CD14-positive monocyte (primary cell): ENCODE data around the gene SCUBE2. TPM values are rescaled to one million over a fixed set of nuclear protein-coding genes. Genes with fewer than 3 reads are reported as not detected.

ENCODE experiments used
- DNase-seq, 3 donors: peaks; one replicate each; pipeline ENCODE4 v3.0.0-alpha.2; 2011 to 2022
- H2AFZ ChIP-seq: 2 replicates; pipeline ENCODE4 v1.6.0; 2012; ENCODE audit warnings: mild to moderate bottlenecking, low read depth, low read length, inconsistent platforms; ENCODE audit not compliant: insufficient read depth, poor library complexity, severe bottlenecking
- H3K27ac ChIP-seq, 2 donors: 1 replicate in 1 of 2; 2 replicates in 1 of 2; pipeline ENCODE4 v1.5.1; 2012 to 2013; ENCODE audit warnings: low read length in 2 of 2, control low read depth in 1 of 2, inconsistent platforms in 1 of 2, low read depth in 1 of 2, mild to moderate bottlenecking in 1 of 2
- H3K27me3 ChIP-seq, 2 donors: one replicate each; pipeline versions ENCODE4 v1.6.0 to v1.6.1; 2011 to 2013; ENCODE audit warnings: low read length in 2 of 2; ENCODE audit not compliant: control insufficient read depth in 2 of 2, insufficient read depth in 2 of 2
- H3K36me3 ChIP-seq, 2 donors: replicated peaks in 1 of 2; 1 replicate in 1 of 2; 2 replicates in 1 of 2; pipeline versions ENCODE4 v1.5.1 to v1.6.1; 2012 to 2013; ENCODE audit warnings: low read length in 2 of 2, control low read depth in 1 of 2, inconsistent platforms in 1 of 2, mild to moderate bottlenecking in 1 of 2; ENCODE audit not compliant: insufficient read depth in 2 of 2, control insufficient read depth in 1 of 2
- H3K4me1 ChIP-seq, 2 donors: 1 replicate in 1 of 2; 2 replicates in 1 of 2; pipeline versions ENCODE4 v1.5.1 to v1.6.1; 2012 to 2013; ENCODE audit warnings: low read length in 2 of 2, control low read depth in 1 of 2, inconsistent platforms in 1 of 2, mild to moderate bottlenecking in 1 of 2, moderate library complexity in 1 of 2; ENCODE audit not compliant: insufficient read depth in 2 of 2, control insufficient read depth in 1 of 2
- H3K4me2 ChIP-seq: replicated peaks from 2 replicates; pipeline ENCODE3; 2012; ENCODE audit warnings: low read length, moderate library complexity, mild to moderate bottlenecking; ENCODE audit not compliant: poor library complexity, severe bottlenecking; ENCODE audit errors: extremely low read depth
- H3K4me3 ChIP-seq, 3 experiments: fragments of 200-600 bp in 1 of 3; sonication (generic) in 1 of 3; replicated peaks in 1 of 3; 1 replicate in 2 of 3; 2 replicates in 1 of 3; pipeline ENCODE4 v1.5.1; 2011 to 2013; ENCODE audit warnings: low read length in 3 of 3, mild to moderate bottlenecking in 3 of 3, control low read depth in 2 of 3, low read depth in 2 of 3, inconsistent platforms in 1 of 3, moderate library complexity in 1 of 3
- H3K79me2 ChIP-seq: 2 replicates; pipeline ENCODE4 v1.6.0; 2012; ENCODE audit warnings: mild to moderate bottlenecking, control low read depth, inconsistent platforms, low read length, moderate library complexity; ENCODE audit not compliant: insufficient read depth
- H3K9ac ChIP-seq: 2 replicates; pipeline ENCODE4 v1.6.0; 2017; ENCODE audit warnings: low read length, mild to moderate bottlenecking; ENCODE audit not compliant: insufficient read depth, poor library complexity, severe bottlenecking
- H3K9me3 ChIP-seq, 2 donors: replicated peaks in 1 of 2; 1 replicate in 1 of 2; 2 replicates in 1 of 2; pipeline versions ENCODE4 v1.5.1 to v1.6.1; 2012 to 2013; ENCODE audit warnings: low read length in 2 of 2, control low read depth in 1 of 2; ENCODE audit not compliant: control insufficient read depth in 1 of 2, insufficient read depth in 1 of 2
- H4K20me1 ChIP-seq: 2 replicates; pipeline ENCODE4 v1.6.0; 2012; ENCODE audit warnings: mild to moderate bottlenecking, low read length, control low read depth, moderate library complexity; ENCODE audit not compliant: insufficient read depth
- H3K27ac Mint-ChIP-seq, 7 donors: one replicate each; pipeline ENCODE4 v1.8.0; 2020; ENCODE audit warnings: mild to moderate bottlenecking in 7 of 7, mixed read lengths in 7 of 7, moderate library complexity in 6 of 7, inconsistent platforms in 2 of 7
- H3K27me3 Mint-ChIP-seq, 3 donors: one replicate each; pipeline ENCODE4 v1.8.0; 2021 to 2022; ENCODE audit warnings: low read depth in 3 of 3, mild to moderate bottlenecking in 3 of 3, mixed read lengths in 3 of 3, moderate library complexity in 3 of 3, inconsistent platforms in 1 of 3
- H3K36me3 Mint-ChIP-seq, 2 donors: one replicate each; pipeline ENCODE4 v1.8.0; 2020; ENCODE audit warnings: mixed read lengths in 2 of 2, inconsistent platforms in 1 of 2, mild to moderate bottlenecking in 1 of 2
- H3K4me1 Mint-ChIP-seq: one replicate; pipeline ENCODE4 v1.8.0; 2020; ENCODE audit warnings: mild to moderate bottlenecking, mixed read lengths
- H3K4me3 Mint-ChIP-seq, 2 donors: one replicate each; pipeline ENCODE4 v1.8.0; 2020; ENCODE audit warnings: mild to moderate bottlenecking in 2 of 2, mixed read lengths in 2 of 2, moderate library complexity in 1 of 2
- H3K9me3 Mint-ChIP-seq, 7 donors: one replicate each; pipeline ENCODE4 v1.8.0; 2020 to 2022; ENCODE audit warnings: mixed read lengths in 7 of 7, mild to moderate bottlenecking in 6 of 7, moderate library complexity in 6 of 7, inconsistent platforms in 2 of 7
- CTCF ChIP-seq: fragments of 200-600 bp; IDR thresholded peaks from one replicate; pipeline ENCODE4 v1.8.0; 2022; ENCODE audit warnings: antibody characterized with exemption, mild to moderate bottlenecking
- WGBS: methylation state at CpG from one replicate; pipeline ENCODE4 v1.1.5; 2013; ENCODE audit warnings: missing lambda C conversion rate; ENCODE audit not compliant: insufficient coverage; 5-methylcytosine and 5-hydroxymethylcytosine counted together
- intact Hi-C, 2 donors: fragments of 100-400 bp; cut with micrococcal nuclease; formaldehyde crosslinking; loops; one replicate each; pipeline versions ENCODE4 v1.15.0 to v1.15.1; 2023
- polyA plus RNA-seq, 3 donors: library from polyadenylated mRNA; depleted of rRNA in 1 of 3; unstranded in 2 of 3; stranded (reverse) in 1 of 3; fragments of 300-500 nt in 2 of 3; fragments of >200 nt in 1 of 3; fragmentation: Illumina TruSeq in 2 of 3; gene quantifications; 1 replicate in 2 of 3; 2 replicates in 1 of 3; pipeline ENCODE4 v1.2.3, GENCODE V29; 2012 to 2021

Gene SCUBE2
- polyA plus RNA-seq, 3 donors: 0.21 to 0.36 TPM; not detected in 1

GRCh38 chr11:9074338-9075029 lies 16.9 kb downstream of the SCUBE2 start:
- no peak for TF ChIP-seq CTCF
- Mint-ChIP-seq H3K27ac (peak overlapping the region in 1 of 7 donors; percentile 45), H3K4me3 (no peak overlapping the region), H3K36me3 (no peaks in the 10 kb centered on the region), H3K9me3 (no peaks in the 10 kb centered on the region), H3K4me1 (peaks cover 3% of the 10 kb centered on the region), H3K27me3 (peaks cover 7 to 10% (median 10%) of the 10 kb centered on the region in 3 donors)
- Histone ChIP-seq H3K4me2 (no peak overlapping the region), H3K27me3 (no peaks in the 10 kb centered on the region), H3K9me3 (no peaks in the 10 kb centered on the region), H3K36me3 (no peaks in the 10 kb centered on the region), H2AFZ (no peak overlapping the region), H4K20me1 (no peaks in the 10 kb centered on the region), H3K9ac (no peak overlapping the region), H3K4me1 (no peaks in the 10 kb centered on the region), H3K4me3 (no peak overlapping the region), H3K79me2 (no peaks in the 10 kb centered on the region), H3K27ac (no peak overlapping the region)
- 93% methylated on average over 4 of the region's 15 CpGs for WGBS
- DNase-seq: no peak
- intact Hi-C loops: loop anchor here in 1 of 2 donors (5.0 kb wide), 1 partner anchor 488 kb away; no protein-coding TSS in a partner anchor

GRCh38 chr11:9073466-9074225 lies 17.8 kb downstream of the SCUBE2 start:
- Mint-ChIP-seq H3K27me3 (peaks cover 7 to 10% (median 10%) of the 10 kb centered on the region in 3 donors), H3K27ac (peak overlapping the region in 1 of 7 donors; percentile 66), H3K4me3 (no peak overlapping the region), H3K4me1 (peaks cover 8% of the 10 kb centered on the region), H3K9me3 (no peaks in the 10 kb centered on the region), H3K36me3 (no peaks in the 10 kb centered on the region)
- no peaks in the 10 kb centered on the region for H4K20me1 ChIP-seq
- WGBS: 91% methylated on average over 5 of the region's 6 CpGs
- DNase-seq: no peak
- H3K4me2 ChIP-seq: no peak overlapping the region
- intact Hi-C loops: loop anchor here in 1 of 2 donors (5.0 kb wide), 1 partner anchor 489 kb away; no protein-coding TSS in a partner anchor
- no peak overlapping the region for H3K4me3 ChIP-seq
- no peak overlapping the region for H3K27ac ChIP-seq
- H3K9me3 ChIP-seq: no peaks in the 10 kb centered on the region
- no peak overlapping the region for H2AFZ ChIP-seq
- H3K79me2 ChIP-seq: no peaks in the 10 kb centered on the region
- no peaks in the 10 kb centered on the region for H3K36me3 ChIP-seq
- no peak for TF ChIP-seq CTCF
- H3K27me3 ChIP-seq: no peaks in the 10 kb centered on the region
- no peak overlapping the region for H3K9ac ChIP-seq
- H3K4me1 ChIP-seq: no peaks in the 10 kb centered on the region
